OCI-LY1 (cell line): ENCODE results near the gene GPR17.

Source experiments
- H2AFZ ChIP-seq: fragments of 200-600 bp; sonication (generic), shearing (Covaris generic); 2 replicates; pipeline ENCODE4 v1.6.0; 2014; ENCODE audit warnings: antibody characterized with exemption, mild to moderate bottlenecking, low read length
- H3F3A ChIP-seq: fragments of 200-600 bp; sonication (generic), shearing (Covaris generic); 2 replicates; pipeline ENCODE4 v1.6.0; 2014; ENCODE audit warnings: mild to moderate bottlenecking, antibody characterized with exemption, low read length, moderate library complexity; ENCODE audit not compliant: insufficient read depth
- H3K27ac ChIP-seq: fragments of 200-600 bp; sonication (generic); 2 replicates; pipeline ENCODE4 v1.5.1; 2014; ENCODE audit warnings: low read length, mixed run types, mild to moderate bottlenecking, low read depth; ENCODE audit not compliant: poor library complexity, severe bottlenecking
- H3K27me3 ChIP-seq: fragments of 200-600 bp; sonication (generic); 2 replicates; pipeline ENCODE4 v1.6.0; 2014; ENCODE audit warnings: antibody characterized with exemption, mild to moderate bottlenecking, low read length, moderate library complexity; ENCODE audit not compliant: insufficient read depth
- H3K36me3 ChIP-seq: fragments of 200-600 bp; sonication (generic); 2 replicates; pipeline ENCODE4 v1.6.1; 2014; ENCODE audit warnings: mild to moderate bottlenecking, antibody characterized with exemption, low read length, moderate library complexity, mixed read lengths; ENCODE audit not compliant: insufficient read depth
- H3K4me1 ChIP-seq: fragments of 200-600 bp; sonication (generic); 2 replicates; pipeline ENCODE4 v1.5.1; 2014; ENCODE audit warnings: mild to moderate bottlenecking, low read length, moderate library complexity; ENCODE audit not compliant: insufficient read depth, severe bottlenecking
- H3K4me2 ChIP-seq: fragments of 200-600 bp; sonication (generic), shearing (Covaris generic); 2 replicates; pipeline ENCODE4 v1.6.1; 2014; ENCODE audit warnings: low read length
- H3K4me3 ChIP-seq: fragments of 200-600 bp; sonication (generic); 2 replicates; pipeline ENCODE4 v1.5.1; 2014; ENCODE audit warnings: low read length, low read depth, mild to moderate bottlenecking, mixed read lengths; ENCODE audit not compliant: poor library complexity, severe bottlenecking
- H3K79me2 ChIP-seq: fragments of 200-600 bp; shearing (Covaris generic); 2 replicates; pipeline ENCODE4 v1.6.1; 2016; ENCODE audit warnings: mixed run types, low read length, mixed read lengths; ENCODE audit not compliant: insufficient read depth
- H3K9ac ChIP-seq: fragments of 200-600 bp; sonication (generic), shearing (Covaris generic); 2 replicates; pipeline ENCODE4 v1.6.1; 2014; ENCODE audit warnings: mild to moderate bottlenecking, low read length, mixed read lengths
- H3K9me2 ChIP-seq: fragments of 200-600 bp; sonication (generic), shearing (Covaris generic); 2 replicates; pipeline ENCODE4 v1.6.1; 2014; ENCODE audit warnings: low read depth, mild to moderate bottlenecking, low read length, mixed read lengths
- H3K9me3 ChIP-seq: fragments of 200-600 bp; shearing (Covaris generic); 2 replicates; pipeline ENCODE4 v1.6.1; 2014; ENCODE audit warnings: low read length, mixed read lengths
- H4K20me1 ChIP-seq: fragments of 200-600 bp; sonication (generic), shearing (Covaris generic); 2 replicates; pipeline ENCODE4 v1.6.0; 2016; ENCODE audit warnings: mild to moderate bottlenecking, low read length; ENCODE audit not compliant: insufficient read depth
- CTCF ChIP-seq: fragments of 200-600 bp; sonication (generic), shearing (Covaris generic); IDR thresholded peaks from 2 replicates; pipeline ENCODE4 v1.5.1; 2017; ENCODE audit warnings: mild to moderate bottlenecking, antibody characterized with exemption, low read length, moderate library complexity, mixed read lengths
- EZH2 ChIP-seq: fragments of 200-600 bp; sonication (generic), shearing (Covaris generic); IDR thresholded peaks from 2 replicates; pipeline ENCODE4 v1.8.0; 2017; ENCODE audit warnings: borderline replicate concordance, mixed run types, mild to moderate bottlenecking, antibody characterized with exemption, low read length, moderate library complexity, mixed read lengths

The GPR17 gene

GRCh38 chr2:127673291-127674069 lies 27.5 kb downstream of the GPR17 start:
- TF ChIP-seq CTCF, result no peak
- no peak for TF ChIP-seq EZH2
- no peaks in the 10 kb centered on the region for H3K9me3 ChIP-seq
- H3K79me2 ChIP-seq, result no peaks in the 10 kb centered on the region
- H3K36me3 ChIP-seq, result no peaks in the 10 kb centered on the region
- no peak overlapping the region for H3K27ac ChIP-seq
- H3K9me2 ChIP-seq, result no peaks in the 10 kb centered on the region
- no peak overlapping the region for H3K4me2 ChIP-seq
- no peaks in the 10 kb centered on the region for H4K20me1 ChIP-seq
- H3K9ac ChIP-seq, result no peak overlapping the region
- no peaks in the 10 kb centered on the region for H3K4me1 ChIP-seq
- H2AFZ ChIP-seq, result no peak overlapping the region
- no peak overlapping the region for H3K4me3 ChIP-seq
- peaks cover 20% of the 10 kb centered on the region; the same call in 1 of the 2 replicates for H3K27me3 ChIP-seq
- no peaks in the 10 kb centered on the region for H3F3A ChIP-seq

- Histone ChIP-seq H3K9me2 (no peaks in the 10 kb centered on the region), H3K27me3 (peaks cover 20% of the 10 kb centered on the region; the same call in 1 of the 2 replicates), H2AFZ (no peak overlapping the region)
Measured at GRCh38 chr2:127674241-127675209, 28.6 kb downstream of the GPR17 start.

More at GRCh38 chr2:127674241-127675209, 28.6 kb downstream of the GPR17 start:
- Histone ChIP-seq H3K4me2 (no peak overlapping the region), H3K9ac (no peak overlapping the region), H3K9me3 (no peaks in the 10 kb centered on the region), H3K4me3 (no peak overlapping the region), H3F3A (no peaks in the 10 kb centered on the region), H3K79me2 (no peaks in the 10 kb centered on the region), H3K36me3 (no peaks in the 10 kb centered on the region), H4K20me1 (no peaks in the 10 kb centered on the region), H3K27ac (no peak overlapping the region), H3K4me1 (no peaks in the 10 kb centered on the region)
- TF ChIP-seq EZH2, result no peak
- no peak for TF ChIP-seq CTCF
